GM19043 (cell line): ENCODE results near the gene AGPAT4.

ENCODE experiments used
- ATAC-seq: cut with Tn5 transposase; IDR thresholded peaks from one replicate; pipeline ENCODE4 v1.9.1; 2021; ENCODE audit warnings: low read depth; ENCODE audit not compliant: unreplicated experiment

AGPAT4 gene

GRCh38 chr6:161284653-161285052 is 10.8 kb upstream of the AGPAT4 start:
- no peak for ATAC-seq

DNA sequence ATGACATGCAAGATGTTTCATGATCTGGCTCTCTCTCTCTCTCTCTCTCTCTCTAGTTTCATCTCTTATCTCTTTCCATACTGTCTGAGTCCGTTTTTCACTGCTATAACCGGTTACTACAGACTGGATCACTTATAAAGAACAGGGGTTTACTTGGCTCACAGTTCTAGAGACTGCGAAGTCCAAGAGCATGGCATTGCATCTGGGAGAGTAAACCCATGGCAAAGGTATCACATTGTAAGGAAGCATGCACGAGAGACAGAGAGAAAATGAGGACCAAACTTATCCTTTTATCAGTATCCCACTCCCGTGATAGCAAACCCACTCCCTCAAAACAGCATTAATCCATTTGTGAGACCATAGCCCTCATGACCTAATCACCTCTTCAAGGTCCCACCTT is 7.2 kb upstream of the AGPAT4 start:
- no peak for ATAC-seq

DNA sequence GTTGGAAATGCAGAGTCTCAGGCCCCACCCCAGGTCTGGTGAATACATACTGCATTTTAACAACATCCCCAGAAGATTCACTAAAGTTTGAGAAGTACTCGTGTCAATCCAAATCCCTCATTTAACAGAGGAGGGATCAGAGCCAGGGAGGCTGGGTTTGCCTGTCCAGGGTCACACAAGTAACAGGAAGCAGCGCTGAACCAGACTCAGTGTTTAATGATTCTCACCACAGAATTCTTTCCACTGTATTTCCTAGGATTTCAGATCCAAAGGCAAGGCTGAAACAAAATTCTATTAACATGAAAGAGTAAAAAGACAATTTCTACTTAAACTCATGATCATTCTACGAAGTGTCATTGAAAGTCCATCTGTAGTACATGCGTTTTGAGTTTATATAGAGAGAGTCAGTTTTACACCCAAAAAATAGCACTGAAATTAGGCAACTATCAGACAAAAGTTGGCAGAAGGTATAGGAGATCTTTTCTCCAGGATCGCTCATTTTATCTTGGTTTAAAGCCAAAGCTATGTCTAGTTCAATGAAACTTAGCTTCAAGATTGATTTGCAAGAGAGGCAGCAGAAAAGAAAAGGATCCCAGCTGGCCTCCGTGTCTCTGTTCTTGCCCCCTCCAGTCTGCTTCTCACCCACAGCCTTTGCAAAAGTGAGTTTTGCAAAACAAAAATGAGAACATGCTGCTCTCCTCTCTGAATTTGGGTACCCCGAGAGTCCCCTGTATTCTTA is 6.0 kb upstream of the AGPAT4 start:
- ATAC-seq = no peak

DNA sequence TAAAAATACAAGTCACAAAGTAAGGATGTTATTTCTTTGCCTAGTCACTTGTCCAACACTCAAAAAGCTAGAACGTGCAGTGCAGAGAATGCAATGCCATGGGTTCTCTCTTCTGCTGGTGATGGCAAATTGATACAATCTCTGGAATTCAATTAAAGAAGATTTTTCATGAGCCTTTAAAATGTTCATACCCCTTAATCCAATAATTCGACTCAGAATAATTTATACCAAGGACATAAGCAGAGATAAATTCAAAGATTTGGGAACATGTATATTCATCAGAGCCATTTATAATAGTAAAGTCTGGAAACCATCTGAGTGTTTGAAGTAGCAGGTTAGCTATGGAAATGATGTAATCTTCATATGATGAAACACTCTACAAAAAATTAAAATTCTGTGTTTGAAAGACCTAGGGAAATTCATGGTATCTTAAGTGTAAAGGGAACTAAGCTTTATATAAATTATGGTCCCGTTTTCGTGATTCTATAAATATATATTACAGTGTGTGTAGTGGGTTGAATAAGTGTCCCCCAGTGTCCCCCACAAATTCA is 2.8 kb upstream of the AGPAT4 start:
- ATAC-seq = no peak

GRCh38 chr6:161274898-161275297 is 1.0 kb upstream of the AGPAT4 start:
- no peak for ATAC-seq

GRCh38 chr6:161274488-161274858 is 612 bp upstream of the AGPAT4 start:
- no peak for ATAC-seq

GRCh38 chr6:161273274-161273751 is 548 bp downstream of the AGPAT4 start:
- no peak for ATAC-seq

GRCh38 chr6:161272635-161273273 is 1.1 kb downstream of the AGPAT4 start:
- no peak for ATAC-seq

GRCh38 chr6:161271343-161272030 is 2.4 kb downstream of the AGPAT4 start:
- ATAC-seq = no peak

DNA sequence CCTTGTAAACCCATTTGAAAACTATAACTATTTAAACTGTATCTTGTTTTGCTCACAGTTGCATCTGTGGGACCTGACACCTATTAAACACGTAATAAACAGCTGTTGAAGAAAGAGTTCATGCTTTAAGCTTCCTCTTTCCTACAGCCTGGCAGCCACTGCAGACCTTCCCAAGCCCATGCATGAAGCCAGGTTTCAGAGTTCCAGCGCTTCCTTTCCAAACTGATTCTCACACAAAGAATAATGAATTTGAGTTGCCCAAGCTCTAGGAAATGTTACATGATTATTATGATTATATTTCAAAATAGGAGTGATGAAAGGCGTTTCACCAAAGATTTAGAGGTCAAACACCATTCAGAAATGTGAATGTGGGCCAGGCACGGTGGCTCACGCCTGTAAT is 3.7 kb downstream of the AGPAT4 start:
- ATAC-seq = no peak

GRCh38 chr6:161269310-161269709 is 4.6 kb downstream of the AGPAT4 start:
- no peak for ATAC-seq

- no peak for ATAC-seq
Measured at GRCh38 chr6:161268531-161269210, 5.2 kb downstream of the AGPAT4 start.

- ATAC-seq = no peak
Measured at GRCh38 chr6:161266513-161267230, 7.2 kb downstream of the AGPAT4 start.

GRCh38 chr6:161265975-161266374 is 7.9 kb downstream of the AGPAT4 start:
- ATAC-seq = no peak

- ATAC-seq = no peak
Measured at GRCh38 chr6:161265554-161265953, 8.3 kb downstream of the AGPAT4 start.

DNA sequence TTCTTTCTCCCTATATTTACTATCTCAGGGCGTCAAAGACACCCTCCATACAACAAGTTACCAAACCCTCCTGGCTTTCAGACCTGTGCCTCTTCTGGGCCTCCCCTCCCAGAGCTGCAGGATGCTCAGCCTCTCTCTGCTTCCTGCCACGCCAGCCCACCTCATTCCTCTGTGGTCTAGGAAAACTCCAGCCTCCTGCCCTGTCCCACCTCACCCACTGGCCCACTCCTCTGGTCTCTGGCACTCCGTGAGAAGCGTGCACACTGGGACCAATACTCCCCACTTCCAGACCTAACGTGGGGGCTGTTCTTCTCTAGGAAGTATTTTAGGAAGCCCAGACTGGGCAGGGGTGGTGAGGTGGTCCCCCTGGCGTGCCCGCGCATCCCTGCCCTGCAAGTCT is 9.7 kb downstream of the AGPAT4 start:
- ATAC-seq = no peak

GRCh38 chr6:161261816-161262215 is 12.0 kb downstream of the AGPAT4 start:
- no peak for ATAC-seq

DNA sequence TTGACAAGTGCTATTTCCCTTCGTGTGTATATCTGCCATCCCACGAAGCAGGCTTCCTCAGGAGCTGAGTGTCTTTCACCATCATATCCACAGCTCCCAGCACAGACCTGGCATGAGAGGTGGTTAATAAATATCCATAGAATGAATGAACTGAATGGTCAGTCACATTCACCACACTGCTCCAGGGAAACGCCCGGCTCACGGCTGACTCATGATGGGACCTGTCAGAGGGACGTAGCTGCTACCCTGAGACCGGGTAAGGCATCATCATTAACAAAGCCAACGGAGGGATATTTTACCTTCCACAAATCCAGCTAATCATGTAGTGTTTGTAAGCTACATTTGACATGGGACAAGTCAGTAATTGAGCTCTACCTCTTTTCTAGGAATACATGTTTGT is 12.5 kb downstream of the AGPAT4 start:
- no peak for ATAC-seq

DNA sequence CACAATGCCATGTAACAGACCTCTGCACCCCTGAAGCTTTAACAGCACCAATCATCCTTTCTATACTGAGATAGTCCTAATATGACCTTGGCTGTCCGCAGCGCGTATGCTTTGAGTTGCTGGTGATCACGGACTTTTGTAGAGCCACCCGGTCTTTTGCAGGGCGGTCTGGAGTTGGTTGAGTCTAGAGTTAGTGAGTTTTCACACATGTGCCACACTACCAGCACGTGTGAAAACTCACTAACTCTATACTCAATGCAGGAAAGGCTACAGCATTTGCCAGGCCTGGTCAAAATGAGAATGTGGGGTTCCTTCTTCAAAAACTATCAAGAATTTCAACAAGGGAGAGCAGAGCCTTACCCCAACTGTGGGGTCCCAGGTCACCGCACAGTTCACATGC is 14.6 kb downstream of the AGPAT4 start:
- ATAC-seq = no peak

DNA sequence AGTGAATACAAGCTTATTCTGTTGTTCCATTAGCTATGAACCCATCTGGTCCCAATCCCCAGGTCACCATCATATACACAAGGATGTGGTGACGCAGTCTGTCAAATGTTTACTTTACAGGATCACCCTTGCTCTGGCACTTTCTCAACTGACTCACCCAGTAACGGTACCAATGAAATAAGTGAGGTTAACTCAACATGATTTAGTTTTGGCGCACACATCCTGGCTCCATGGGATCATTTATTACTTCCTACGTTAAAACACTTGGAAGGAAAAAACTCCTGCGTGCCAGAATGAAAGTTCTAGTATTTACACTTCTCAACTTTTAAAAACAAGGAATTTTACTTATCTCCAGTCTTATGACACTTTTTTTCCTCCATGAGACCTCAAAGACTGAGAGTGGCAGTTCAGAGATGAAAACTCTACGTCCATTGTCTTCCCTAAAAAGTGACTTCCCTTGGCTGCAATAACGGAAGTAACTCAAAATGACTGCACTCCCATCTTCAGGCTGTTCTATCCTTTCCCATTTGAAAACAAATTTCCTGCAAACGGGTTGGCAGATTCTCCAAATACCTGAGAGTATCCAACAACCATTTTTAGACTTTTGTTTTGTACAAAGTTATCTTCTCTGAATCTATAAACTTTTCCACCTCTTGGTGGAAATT is 15.9 kb downstream of the AGPAT4 start:
- no peak for ATAC-seq
